ENCODE measurements around the gene ALCAM.

The ALCAM gene

GRCh38 chr3:105367063-105367405 is 325 bp downstream of the ALCAM start:
- no peaks in the 10 kb centered on the region for H3K4me1 ChIP-seq (ENCODE audit: insufficient read depth, insufficient read length)
- TF ChIP-seq ZNF274 (IDR thresholded peaks at IDR 0.05; ENCODE audit: low read depth, low read length): no peak
- no peak for TF ChIP-seq SUZ12 (IDR thresholded peaks at IDR 0.05; ENCODE audit: extremely low read depth, insufficient read depth, insufficient read length)
- no peak for TF ChIP-seq YY1 (IDR thresholded peaks at IDR 0.05; ENCODE audit: insufficient read depth, insufficient read length)
- peak overlapping the region; percentile 93 for H3K9ac ChIP-seq (ENCODE audit: insufficient read length, low read depth)
- H3K27me3 ChIP-seq (ENCODE audit: insufficient read depth, insufficient read length): peaks cover 36% of the 10 kb centered on the region
- no peaks in the 10 kb centered on the region for H3K36me3 ChIP-seq (ENCODE audit: insufficient read depth, insufficient read length, low read length)
- DNase-seq (ENCODE audit: low read depth, low spot score): no peak
- no peaks in the 10 kb centered on the region for H3K9me3 ChIP-seq (ENCODE audit: insufficient read depth, low read length)
- H3K4me3 ChIP-seq (ENCODE audit: insufficient read length, low read depth): peak overlapping the region; percentile 85

GRCh38 chr3:105367406-105368213 is 901 bp downstream of the ALCAM start:
- no peak for TF ChIP-seq SUZ12 (IDR thresholded peaks at IDR 0.05; ENCODE audit: extremely low read depth, insufficient read depth, insufficient read length)
- TF ChIP-seq YY1 (IDR thresholded peaks at IDR 0.05; ENCODE audit: insufficient read depth, insufficient read length): no peak
- TF ChIP-seq ZNF274 (IDR thresholded peaks at IDR 0.05; ENCODE audit: low read depth, low read length): no peak
- Histone ChIP-seq H3K9me3 (ENCODE audit: insufficient read depth, low read length) (no peaks in the 10 kb centered on the region), H3K9ac (ENCODE audit: insufficient read length, low read depth) (peak overlapping the region; percentile 93), H3K36me3 (ENCODE audit: insufficient read depth, insufficient read length, low read length) (no peaks in the 10 kb centered on the region), H3K4me3 (ENCODE audit: insufficient read length, low read depth) (peak overlapping the region; percentile 85), H3K4me1 (ENCODE audit: insufficient read depth, insufficient read length) (no peaks in the 10 kb centered on the region), H3K27me3 (ENCODE audit: insufficient read depth, insufficient read length) (peaks cover 36% of the 10 kb centered on the region)
- no peak for DNase-seq (ENCODE audit: low read depth, low spot score)

GRCh38 chr3:105368566-105369499 is 2.1 kb downstream of the ALCAM start:
- H3K36me3 ChIP-seq (ENCODE audit: insufficient read depth, insufficient read length, low read length): no peaks in the 10 kb centered on the region
- peak overlapping the region; percentile 85 for H3K4me3 ChIP-seq (ENCODE audit: insufficient read length, low read depth)
- peak overlapping the region; percentile 93 for H3K9ac ChIP-seq (ENCODE audit: insufficient read length, low read depth)
- H3K9me3 ChIP-seq (ENCODE audit: insufficient read depth, low read length): no peaks in the 10 kb centered on the region
- no peaks in the 10 kb centered on the region for H3K4me1 ChIP-seq (ENCODE audit: insufficient read depth, insufficient read length)
- TF ChIP-seq SUZ12 (IDR thresholded peaks at IDR 0.05; ENCODE audit: extremely low read depth, insufficient read depth, insufficient read length) (no peak), YY1 (IDR thresholded peaks at IDR 0.05; ENCODE audit: insufficient read depth, insufficient read length) (no peak)
- peaks cover 36% of the 10 kb centered on the region for H3K27me3 ChIP-seq (ENCODE audit: insufficient read depth, insufficient read length)
- no peak for DNase-seq (ENCODE audit: low read depth, low spot score)

- no peaks in the 10 kb centered on the region for H3K9me3 ChIP-seq (ENCODE audit: insufficient read depth, low read length)
- no peak for DNase-seq (ENCODE audit: low read depth, low spot score)
- no peak for TF ChIP-seq ZNF274 (IDR thresholded peaks at IDR 0.05; ENCODE audit: low read depth, low read length)
- no peak for TF ChIP-seq SUZ12 (IDR thresholded peaks at IDR 0.05; ENCODE audit: extremely low read depth, insufficient read depth, insufficient read length)
- TF ChIP-seq YY1 (IDR thresholded peaks at IDR 0.05; ENCODE audit: insufficient read depth, insufficient read length): no peak
- no peaks in the 10 kb centered on the region for H3K4me1 ChIP-seq (ENCODE audit: insufficient read depth, insufficient read length)
- H3K36me3 ChIP-seq (ENCODE audit: insufficient read depth, insufficient read length, low read length): no peaks in the 10 kb centered on the region
- H3K9ac ChIP-seq (ENCODE audit: insufficient read length, low read depth): peak overlapping the region; percentile 93
- peak overlapping the region; percentile 85 for H3K4me3 ChIP-seq (ENCODE audit: insufficient read length, low read depth)
- peaks cover 35% of the 10 kb centered on the region for H3K27me3 ChIP-seq (ENCODE audit: insufficient read depth, insufficient read length)
Observed at GRCh38 chr3:105369500-105370371, 3.0 kb downstream of the ALCAM start.

- Histone ChIP-seq H3K9ac (ENCODE audit: insufficient read length, low read depth) (no peak overlapping the region), H3K4me3 (ENCODE audit: insufficient read length, low read depth) (no peak overlapping the region), H3K36me3 (ENCODE audit: insufficient read depth, insufficient read length, low read length) (no peaks in the 10 kb centered on the region), H3K27me3 (ENCODE audit: insufficient read depth, insufficient read length) (peaks cover 21% of the 10 kb centered on the region), H3K4me1 (ENCODE audit: insufficient read depth, insufficient read length) (no peaks in the 10 kb centered on the region), H3K9me3 (ENCODE audit: insufficient read depth, low read length) (no peaks in the 10 kb centered on the region)
- no peak for DNase-seq (ENCODE audit: low read depth, low spot score)
- no peak for TF ChIP-seq YY1 (IDR thresholded peaks at IDR 0.05; ENCODE audit: insufficient read depth, insufficient read length)
- no peak for TF ChIP-seq ZNF274 (IDR thresholded peaks at IDR 0.05; ENCODE audit: low read depth, low read length)
- no peak for TF ChIP-seq SUZ12 (IDR thresholded peaks at IDR 0.05; ENCODE audit: extremely low read depth, insufficient read depth, insufficient read length)
Observed at GRCh38 chr3:105373383-105373782, 6.7 kb downstream of the ALCAM start.

- Histone ChIP-seq H3K27me3 (ENCODE audit: insufficient read depth, insufficient read length) (no peaks in the 10 kb centered on the region), H3K4me3 (ENCODE audit: insufficient read length, low read depth) (no peak overlapping the region), H3K9me3 (ENCODE audit: insufficient read depth, low read length) (no peaks in the 10 kb centered on the region), H3K4me1 (ENCODE audit: insufficient read depth, insufficient read length) (no peaks in the 10 kb centered on the region), H3K36me3 (ENCODE audit: insufficient read depth, insufficient read length, low read length) (no peaks in the 10 kb centered on the region), H3K9ac (ENCODE audit: insufficient read length, low read depth) (no peak overlapping the region)
- no peak for DNase-seq (ENCODE audit: low read depth, low spot score)
- TF ChIP-seq ZNF274 (IDR thresholded peaks at IDR 0.05; ENCODE audit: low read depth, low read length) (no peak), YY1 (IDR thresholded peaks at IDR 0.05; ENCODE audit: insufficient read depth, insufficient read length) (no peak), SUZ12 (IDR thresholded peaks at IDR 0.05; ENCODE audit: extremely low read depth, insufficient read depth, insufficient read length) (no peak)
Observed at GRCh38 chr3:105375750-105376511, 9.2 kb downstream of the ALCAM start.

All from NT2/D1 (cell line).